Large intestine (tissue), 3 donors: ENCODE results near the gene CISH. TPM values are rescaled to one million over a fixed set of nuclear protein-coding genes. Genes with fewer than 3 reads are reported as not detected.

Experiments
- DNase-seq, 2 donors: peaks; one replicate each; pipeline versions ENCODE4 v3.0.0 to v3.0.0-alpha.2; 2013
- H3K27ac ChIP-seq: one replicate; pipeline ENCODE4 v1.5.1; 2013; ENCODE audit warnings: low read length
- H3K27me3 ChIP-seq: 2 replicates; pipeline ENCODE4 v1.6.1; 2013; ENCODE audit warnings: low read length; ENCODE audit not compliant: control insufficient read depth, insufficient read depth
- H3K36me3 ChIP-seq: 2 replicates; pipeline ENCODE4 v1.6.1; 2013; ENCODE audit warnings: low read length; ENCODE audit not compliant: control insufficient read depth, insufficient read depth
- H3K4me1 ChIP-seq: one replicate; pipeline ENCODE4 v1.6.1; 2013; ENCODE audit warnings: low read length; ENCODE audit not compliant: control insufficient read depth, insufficient read depth
- H3K4me3 ChIP-seq: one replicate; pipeline ENCODE4 v1.5.1; 2013; ENCODE audit warnings: low read length
- H3K9me3 ChIP-seq: one replicate; pipeline ENCODE4 v1.6.1; 2013; ENCODE audit warnings: mild to moderate bottlenecking, low read depth, low read length, moderate library complexity; ENCODE audit not compliant: control insufficient read depth
- WGBS: methylation state at CpG from one replicate; pipeline ENCODE4 v1.1.5; 2013; ENCODE audit warnings: low lambda C conversion rate; ENCODE audit not compliant: insufficient coverage; 5-methylcytosine and 5-hydroxymethylcytosine counted together
- polyA plus RNA-seq: library from polyadenylated mRNA; unstranded; fragments of 120-200 nt; gene quantifications from one replicate; pipeline ENCODE4 v1.2.1, GENCODE V29; 2013

The CISH gene
- polyA plus RNA-seq, 1 donor, result 47.8 TPM

DNA sequence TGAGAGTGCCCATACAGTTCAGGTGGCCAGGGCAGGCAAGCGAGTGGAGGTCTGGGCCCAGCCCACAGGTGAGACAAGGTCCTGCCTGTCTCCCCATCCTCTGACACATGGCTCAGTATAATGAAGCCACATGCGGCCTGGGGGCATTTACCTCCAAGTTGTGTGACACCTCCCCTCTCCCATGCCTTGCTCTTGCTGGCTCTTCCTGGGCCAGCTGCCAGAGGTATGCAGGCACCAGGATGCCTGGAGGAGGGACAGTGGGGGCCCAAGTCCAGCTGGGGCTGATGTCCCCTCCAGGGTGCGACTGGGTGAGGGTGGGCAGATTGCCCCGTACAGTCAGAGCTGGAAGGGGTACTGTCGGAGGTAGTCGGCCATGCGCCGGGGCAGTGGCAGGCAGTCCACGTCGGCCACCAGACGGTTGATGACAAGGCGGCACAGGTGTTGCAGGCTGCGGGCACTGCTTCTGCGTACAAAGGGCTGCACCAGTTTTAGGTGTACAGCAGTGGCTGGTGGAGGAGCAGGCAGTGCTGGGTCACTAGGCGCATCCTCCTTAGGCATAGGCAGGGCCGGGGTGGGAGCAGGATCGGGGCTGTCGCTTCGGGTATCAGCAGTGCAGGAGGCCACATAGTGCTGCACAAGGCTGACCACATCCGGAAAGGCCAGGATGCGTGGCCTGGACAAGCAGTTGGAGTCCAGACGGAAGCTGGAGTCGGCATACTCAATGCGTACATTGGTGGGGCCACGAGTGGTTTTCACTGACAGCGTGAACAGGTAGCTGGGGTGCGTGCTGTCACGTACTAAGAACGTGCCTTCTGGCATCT is 4.1 kb downstream of the CISH start:
- no peak for DNase-seq
- H3K27ac ChIP-seq, result no peak overlapping the region
- peaks cover 70% of the 10 kb centered on the region for H3K36me3 ChIP-seq
- no peak overlapping the region for H3K4me3 ChIP-seq
- no CpG with 5 or more reads among the region's 29 CpGs for WGBS
- H3K9me3 ChIP-seq, result no peaks in the 10 kb centered on the region
- no peaks in the 10 kb centered on the region for H3K27me3 ChIP-seq
- H3K4me1 ChIP-seq, result peaks cover 66% of the 10 kb centered on the region

GRCh38 chr3:50606596-50606995 is 5.0 kb downstream of the CISH start:
- H3K36me3 ChIP-seq, result peaks cover 70% of the 10 kb centered on the region
- H3K27ac ChIP-seq, result peak overlapping the region; percentile 29
- H3K4me3 ChIP-seq, result no peak overlapping the region
- no CpG with 5 or more reads among the region's 6 CpGs for WGBS
- H3K27me3 ChIP-seq, result no peaks in the 10 kb centered on the region
- DNase-seq, result no peak
- no peaks in the 10 kb centered on the region for H3K9me3 ChIP-seq
- H3K4me1 ChIP-seq, result peaks cover 74% of the 10 kb centered on the region

DNA sequence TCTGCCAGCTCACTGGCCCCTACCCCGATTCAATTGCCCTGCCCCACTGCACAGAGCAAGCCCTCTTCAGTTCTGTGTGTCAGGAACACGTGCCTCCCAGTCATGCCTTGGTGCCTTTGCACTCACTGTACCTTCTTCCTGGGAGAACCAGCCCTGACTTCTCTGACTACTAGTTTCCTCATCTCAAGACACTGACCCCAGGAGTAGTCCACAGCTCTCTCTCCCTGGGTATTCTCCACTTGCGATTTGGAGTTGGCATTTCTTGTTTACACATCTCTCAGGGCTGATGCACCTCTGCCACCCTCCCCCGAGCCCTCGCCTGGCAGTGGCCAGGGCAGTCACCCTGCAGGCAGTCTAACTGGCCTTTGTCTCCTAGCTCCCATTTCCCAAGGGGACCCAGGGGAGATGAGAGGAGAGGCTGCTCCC is 5.7 kb downstream of the CISH start:
- 50% methylated on average over 1 of the region's 5 CpGs for WGBS
- DNase-seq, result no peak
- Histone ChIP-seq H3K36me3 (peaks cover 70% of the 10 kb centered on the region), H3K27me3 (no peaks in the 10 kb centered on the region), H3K4me1 (peaks cover 80% of the 10 kb centered on the region), H3K9me3 (no peaks in the 10 kb centered on the region), H3K4me3 (no peak overlapping the region), H3K27ac (peak overlapping the region; percentile 29)

- H3K27me3 ChIP-seq, result no peaks in the 10 kb centered on the region
- H3K4me3 ChIP-seq, result no peak overlapping the region
- no peak overlapping the region for H3K27ac ChIP-seq
- no CpG with 5 or more reads among the region's 14 CpGs for WGBS
- peaks cover 67% of the 10 kb centered on the region for H3K36me3 ChIP-seq
- H3K4me1 ChIP-seq, result peaks cover 88% of the 10 kb centered on the region
- DNase-seq, result no peak
- no peaks in the 10 kb centered on the region for H3K9me3 ChIP-seq
These were observed 6.7 kb downstream of the CISH start for GRCh38 chr3:50604628-50605588.

- Histone ChIP-seq H3K4me3 (no peak overlapping the region), H3K36me3 (peaks cover 62% of the 10 kb centered on the region), H3K4me1 (peaks cover 88% of the 10 kb centered on the region), H3K27me3 (no peaks in the 10 kb centered on the region), H3K9me3 (no peaks in the 10 kb centered on the region), H3K27ac (no peak overlapping the region)
- WGBS, result no CpG with 5 or more reads among the region's 5 CpGs
- no peak for DNase-seq
These were observed 7.4 kb downstream of the CISH start for GRCh38 chr3:50604110-50604621.

DNA sequence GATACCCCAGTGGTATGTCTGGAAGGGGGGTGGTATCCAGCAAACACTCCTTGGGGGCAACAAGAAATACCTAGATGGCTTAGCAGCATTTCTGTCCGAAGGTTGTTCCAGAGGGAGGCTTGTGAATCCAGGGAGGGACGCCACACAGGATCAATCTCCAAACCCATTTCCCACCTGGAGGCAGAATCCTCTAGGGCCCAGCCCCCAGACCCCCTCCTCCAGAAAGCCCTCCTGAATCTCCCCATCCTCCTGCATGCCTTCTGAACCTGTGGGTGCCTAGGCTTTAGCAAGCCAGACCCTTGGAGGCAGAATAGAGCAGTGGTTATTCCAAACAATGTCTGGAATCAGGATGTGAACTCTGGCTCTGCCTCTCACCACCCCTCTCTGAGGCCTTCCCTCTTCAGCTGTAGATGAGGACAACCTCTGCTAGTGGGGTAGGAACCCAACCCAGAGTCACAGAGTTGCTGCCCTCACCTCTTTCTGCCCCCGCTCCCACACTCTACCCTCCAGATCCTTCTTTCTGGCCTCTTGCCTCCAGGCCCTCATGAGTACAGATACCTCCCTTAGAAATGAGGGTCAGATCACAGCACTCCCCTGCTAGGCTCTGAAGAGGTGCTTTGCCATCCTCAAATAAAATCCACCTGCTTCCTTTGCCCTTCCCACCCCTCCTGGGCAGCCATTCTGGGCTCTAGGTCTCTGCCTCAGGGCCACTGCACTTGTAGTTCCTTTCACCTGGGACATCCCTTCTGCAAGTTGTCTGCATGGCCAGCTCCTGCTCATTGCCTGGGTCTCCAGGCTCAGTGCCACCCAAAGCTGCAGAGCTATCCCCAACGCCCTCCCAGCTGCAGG is 8.1 kb downstream of the CISH start:
- H3K36me3 ChIP-seq, result peaks cover 56% of the 10 kb centered on the region
- peaks cover 84% of the 10 kb centered on the region for H3K4me1 ChIP-seq
- peak overlapping the region; percentile 99 for H3K27ac ChIP-seq
- no CpG with 5 or more reads among the region's 4 CpGs for WGBS
- no peak overlapping the region for H3K4me3 ChIP-seq
- no peak for DNase-seq
- H3K27me3 ChIP-seq, result no peaks in the 10 kb centered on the region
- no peaks in the 10 kb centered on the region for H3K9me3 ChIP-seq

DNA sequence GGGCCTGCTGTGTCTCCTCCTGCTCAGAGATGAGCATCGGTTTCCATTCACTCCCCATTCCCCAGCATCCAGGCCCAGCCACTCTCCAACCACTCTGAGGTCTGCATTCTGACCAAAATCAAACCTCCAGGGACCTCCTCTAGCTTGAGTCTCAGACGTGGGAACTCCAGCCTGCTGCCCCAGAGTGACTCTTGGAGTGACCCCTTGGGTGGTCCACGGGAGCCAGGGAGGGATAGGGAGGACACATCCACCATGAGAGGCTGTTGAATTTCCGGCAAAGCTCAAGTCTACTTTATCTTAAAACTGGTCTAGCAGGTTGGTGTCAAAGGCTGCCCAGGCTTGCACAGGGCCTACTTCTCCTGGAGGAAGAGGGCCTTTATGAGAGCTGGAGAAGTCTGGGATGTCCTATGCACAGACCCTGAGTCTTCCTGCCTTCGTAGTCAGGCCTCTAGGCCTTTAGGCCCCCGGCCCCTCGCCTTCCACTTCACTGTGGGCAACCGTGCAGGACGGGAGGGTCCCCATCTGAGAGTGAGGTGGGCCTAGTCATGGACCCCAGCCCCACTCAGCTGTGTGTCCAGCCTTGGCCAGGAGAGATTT is 8.9 kb downstream of the CISH start:
- H3K27ac ChIP-seq, result peak overlapping the region; percentile 99
- H3K36me3 ChIP-seq, result peaks cover 48% of the 10 kb centered on the region
- peak; percentile 54 to 79 for DNase-seq
- no CpG with 5 or more reads among the region's 9 CpGs for WGBS
- H3K27me3 ChIP-seq, result no peaks in the 10 kb centered on the region
- H3K9me3 ChIP-seq, result no peaks in the 10 kb centered on the region
- H3K4me1 ChIP-seq, result peaks cover 76% of the 10 kb centered on the region
- H3K4me3 ChIP-seq, result no peak overlapping the region

DNA sequence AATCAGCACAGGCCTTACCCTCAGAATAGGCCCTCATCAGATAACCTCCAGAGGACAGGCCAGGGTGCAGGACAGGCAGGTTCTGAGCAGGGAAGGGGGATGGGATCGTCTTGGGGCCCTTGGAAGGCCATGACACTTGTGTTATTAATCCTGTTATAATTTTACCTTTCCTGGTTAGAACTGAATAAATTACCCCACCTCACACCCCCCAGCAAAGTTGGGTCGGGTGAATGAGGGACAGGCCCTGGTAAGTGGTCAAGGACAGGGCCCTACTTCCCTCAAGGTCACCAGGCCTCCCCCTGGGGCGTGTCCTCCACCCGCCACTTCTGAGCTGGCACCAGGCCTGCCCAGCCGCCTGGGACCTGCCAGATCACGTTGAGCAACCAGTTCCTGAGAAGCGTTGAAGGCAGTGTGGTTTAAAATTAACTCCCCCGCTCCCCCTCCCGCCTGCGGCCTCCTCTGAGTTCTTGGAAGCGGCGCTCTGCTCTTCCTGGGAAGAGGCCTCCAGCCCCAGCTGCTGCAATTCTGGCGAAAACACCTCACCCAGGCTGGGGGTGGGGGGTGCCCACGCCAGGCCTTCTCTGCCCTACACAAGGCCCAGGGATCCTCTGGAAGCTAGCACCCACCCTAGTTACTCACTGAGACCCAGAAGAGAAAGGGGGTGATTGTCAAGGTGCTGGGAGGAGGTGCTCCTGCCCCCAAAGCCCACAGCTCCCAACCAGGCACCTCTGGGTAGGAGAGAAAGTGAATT is 10.6 kb downstream of the CISH start:
- WGBS, result no CpG with 5 or more reads among the region's 14 CpGs
- H3K27me3 ChIP-seq, result no peaks in the 10 kb centered on the region
- DNase-seq, result peak; percentile 97 to 99
- peak overlapping the region; percentile 4 for H3K4me3 ChIP-seq
- H3K36me3 ChIP-seq, result peaks cover 31% of the 10 kb centered on the region
- peak overlapping the region; percentile 99 for H3K27ac ChIP-seq
- peaks cover 62% of the 10 kb centered on the region for H3K4me1 ChIP-seq
- H3K9me3 ChIP-seq, result no peaks in the 10 kb centered on the region

DNA sequence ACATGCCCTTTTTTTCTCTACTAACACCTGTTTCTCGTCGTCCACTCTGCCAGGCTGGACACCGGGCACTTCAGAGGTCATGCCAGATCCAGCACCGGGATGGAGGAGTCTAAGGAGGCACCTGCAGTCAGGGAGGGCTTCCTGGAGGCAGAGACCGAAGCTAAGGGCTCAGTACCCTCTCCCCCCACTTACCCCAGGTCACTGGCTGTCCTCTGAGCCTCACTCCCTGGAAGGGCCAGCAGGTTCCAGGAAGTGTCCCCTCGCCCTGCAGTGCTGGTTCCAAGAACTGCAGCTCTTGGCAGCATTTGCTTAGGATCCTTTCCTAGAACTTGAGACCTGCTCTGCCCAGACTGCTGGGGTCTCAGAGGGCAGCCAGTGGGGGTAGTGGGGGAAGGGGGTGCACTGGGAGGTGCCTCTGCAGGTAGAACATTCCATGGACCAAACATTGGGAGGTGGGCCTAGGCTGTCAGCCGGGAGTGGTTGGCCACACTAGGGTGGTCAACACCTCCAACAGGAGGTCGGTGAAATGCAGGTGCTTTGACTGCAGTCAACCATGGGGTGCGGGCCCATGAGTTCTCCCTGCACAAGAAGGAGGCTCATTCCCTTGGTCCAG is 11.3 kb downstream of the CISH start:
- H3K27ac ChIP-seq, result peak overlapping the region; percentile 99
- H3K4me1 ChIP-seq, result peaks cover 57% of the 10 kb centered on the region
- peaks cover 23% of the 10 kb centered on the region for H3K36me3 ChIP-seq
- H3K27me3 ChIP-seq, result no peaks in the 10 kb centered on the region
- DNase-seq, result peak in 1 of 2 donors; percentile 37
- no peaks in the 10 kb centered on the region for H3K9me3 ChIP-seq
- no CpG with 5 or more reads among the region's 9 CpGs for WGBS
- H3K4me3 ChIP-seq, result no peak overlapping the region
